GM23248 (cell line): ENCODE results near the gene SLC25A51. TPM values are rescaled to one million over a fixed set of nuclear protein-coding genes. Genes with fewer than 3 reads are reported as not detected.

ENCODE experiments used
- DNase-seq: peaks from one replicate; pipeline ENCODE4 v3.0.0-alpha.2; 2015
- H2AFZ ChIP-seq: fragments of 200-600 bp; sonication (generic); 2 replicates; pipeline ENCODE4 v1.6.1; 2016; ENCODE audit warnings: antibody characterized with exemption
- H3F3A ChIP-seq: fragments of 200-600 bp; sonication (generic); 2 replicates; pipeline ENCODE4 v1.6.1; 2016; ENCODE audit warnings: mild to moderate bottlenecking, antibody characterized with exemption, mixed run types; ENCODE audit not compliant: insufficient read depth
- H3K27ac ChIP-seq: fragments of 200-600 bp; sonication (generic); 2 replicates; pipeline ENCODE4 v1.5.1; 2016; ENCODE audit warnings: mild to moderate bottlenecking
- H3K27me3 ChIP-seq: fragments of 200-600 bp; sonication (generic); replicated peaks from 2 replicates; pipeline ENCODE4 v1.6.1; 2016; ENCODE audit warnings: mild to moderate bottlenecking; ENCODE audit not compliant: insufficient read depth
- H3K36me3 ChIP-seq: fragments of 200-600 bp; sonication (generic); 2 replicates; pipeline ENCODE4 v1.6.1; 2016; ENCODE audit warnings: low read depth, mild to moderate bottlenecking
- H3K4me1 ChIP-seq: fragments of 200-600 bp; sonication (generic); 2 replicates; pipeline ENCODE4 v1.6.1; 2016; ENCODE audit warnings: mild to moderate bottlenecking; ENCODE audit not compliant: insufficient read depth
- H3K4me2 ChIP-seq: fragments of 200-600 bp; sonication (generic); one replicate; pipeline ENCODE4 v1.6.1; 2016; ENCODE audit warnings: mild to moderate bottlenecking; ENCODE audit not compliant: unreplicated experiment
- H3K4me3 ChIP-seq: fragments of 200-600 bp; sonication (generic); 2 replicates; pipeline ENCODE4 v1.5.1; 2016; ENCODE audit warnings: mild to moderate bottlenecking
- H3K79me2 ChIP-seq: fragments of 200-600 bp; sonication (generic); 2 replicates; pipeline ENCODE4 v1.6.1; 2016; ENCODE audit warnings: mild to moderate bottlenecking; ENCODE audit not compliant: insufficient read depth
- H3K9ac ChIP-seq: fragments of 200-600 bp; sonication (generic); 2 replicates; pipeline ENCODE4 v1.6.1; 2016; ENCODE audit warnings: mild to moderate bottlenecking
- H3K9me2 ChIP-seq: fragments of 200-600 bp; sonication (generic); 2 replicates; pipeline ENCODE4 v1.6.1; 2016; ENCODE audit warnings: mixed run types, mild to moderate bottlenecking, moderate library complexity; ENCODE audit not compliant: insufficient read depth
- H3K9me3 ChIP-seq: fragments of 200-600 bp; sonication (generic); one replicate; pipeline ENCODE4 v1.6.1; 2017; ENCODE audit warnings: low read depth
- H4K20me1 ChIP-seq: fragments of 200-600 bp; sonication (generic); 2 replicates; pipeline ENCODE4 v1.6.0; 2016; ENCODE audit not compliant: insufficient read depth
- EZH2 ChIP-seq: fragments of 200-600 bp; sonication (generic); IDR thresholded peaks from 2 replicates; pipeline ENCODE4 v1.6.1; 2018; ENCODE audit warnings: antibody characterized with exemption, mild to moderate bottlenecking; ENCODE audit not compliant: insufficient read depth, poor library complexity, severe bottlenecking
- EZH2phosphoT487 ChIP-seq: fragments of 200-600 bp; sonication (generic); IDR thresholded peaks from 2 replicates; pipeline ENCODE4 v1.6.1; 2018; ENCODE audit warnings: antibody characterized with exemption, moderate library complexity, mild to moderate bottlenecking, low read depth; ENCODE audit not compliant: insufficient read depth
- WGBS, 2 experiments: methylation state at CpG; one replicate each; pipeline ENCODE4 v1.1.6; 2015 to 2017; ENCODE audit warnings: low lambda C conversion rate in 2 of 2, low coverage in 1 of 2; ENCODE audit errors: missing lambda C conversion rate in 2 of 2; 5-methylcytosine and 5-hydroxymethylcytosine counted together
- in situ Hi-C: fragments of 300-500 bp; cut with MboI; formaldehyde crosslinking; loops from 2 replicates; pipeline ENCODE4 v1.15.0; 2020
- polyA plus RNA-seq: library from polyadenylated mRNA; unstranded; fragments of >200 nt; fragmentation: Nextera tagmentation; extraction: Ambion mirVana; gene quantifications from 2 replicates; pipeline ENCODE4 v1.2.1, GENCODE V29; 2016
- total RNA-seq: library from RNA; depleted of rRNA; stranded (reverse); fragments of >200 nt; shearing (Covaris generic); gene quantifications from 2 replicates; pipeline ENCODE4 v1.2.3, GENCODE V29; 2014

SLC25A51 gene
- total and polyA plus RNA-seq, 2 experiments from 2014 or later: 16.0 to 56.6 TPM

DNA sequence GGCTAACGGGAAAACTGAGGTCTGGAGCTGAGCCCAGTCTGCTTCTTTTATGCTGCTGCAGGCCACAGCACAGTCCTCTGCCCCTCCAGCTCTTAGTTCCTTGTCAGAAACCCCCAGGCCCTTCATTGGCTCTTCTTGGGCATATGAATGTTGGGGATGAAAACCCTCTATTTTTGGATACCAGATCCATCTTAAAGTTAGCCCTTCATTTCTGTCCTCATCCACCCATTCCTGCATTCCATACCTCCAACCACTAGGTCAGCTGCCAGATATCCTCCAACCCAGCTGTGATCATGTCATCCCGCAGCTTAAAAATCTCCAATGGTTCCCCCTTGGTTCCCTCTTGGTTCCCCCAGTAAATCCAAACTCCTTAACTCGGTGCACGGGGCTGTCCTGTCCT lies 1.8 kb upstream of the SLC25A51 start:
- H2AFZ ChIP-seq: no peak overlapping the region
- H3K27ac ChIP-seq: no peak overlapping the region
- peaks cover 25% of the 10 kb centered on the region for H3K4me1 ChIP-seq
- H3K9me3 ChIP-seq: no peaks in the 10 kb centered on the region
- H3K9me2 ChIP-seq: no peaks in the 10 kb centered on the region
- no peak for DNase-seq
- no peaks in the 10 kb centered on the region for H3K27me3 ChIP-seq
- 100% methylated on average over 4 of the region's 4 CpGs for WGBS, 2 experiments
- H3K4me2 ChIP-seq: no peak overlapping the region
- peaks cover 27% of the 10 kb centered on the region for H3K79me2 ChIP-seq
- no peak overlapping the region for H3K9ac ChIP-seq
- no peaks in the 10 kb centered on the region for H3K36me3 ChIP-seq
- no peak overlapping the region for H3K4me3 ChIP-seq
- H3F3A ChIP-seq: 0 out of 2 replicates have a peak, but pooled peaks cover 8% of the 10 kb centered on the region
- in situ Hi-C loops: loop anchor here (10.0 kb wide), 2 partner anchors 259 to 439 kb away; no protein-coding TSS in a partner anchor
- TF ChIP-seq EZH2phosphoT487 (no peak), EZH2 (no peak)
- H4K20me1 ChIP-seq: no peaks in the 10 kb centered on the region

GRCh38 chr9:37905131-37905505 lies 1.2 kb upstream of the SLC25A51 start:
- in situ Hi-C loops: loop anchor here (10.0 kb wide), 2 partner anchors 260 to 440 kb away; no protein-coding TSS in a partner anchor
- Histone ChIP-seq H3K9ac (peak overlapping the region; percentile 86), H3K9me2 (no peaks in the 10 kb centered on the region), H3K4me2 (peak overlapping the region; percentile 94), H4K20me1 (no peaks in the 10 kb centered on the region), H3K4me3 (peak overlapping the region; percentile 86), H3K9me3 (no peaks in the 10 kb centered on the region), H3K27me3 (no peaks in the 10 kb centered on the region), H3K4me1 (peaks cover 25% of the 10 kb centered on the region), H3F3A (0 out of 2 replicates have a peak, but pooled peaks cover 8% of the 10 kb centered on the region), H2AFZ (peak overlapping the region; percentile 99), H3K79me2 (peaks cover 33% of the 10 kb centered on the region), H3K36me3 (no peaks in the 10 kb centered on the region), H3K27ac (peak overlapping the region; percentile 59; the same call in 1 of the 2 replicates)
- 61 to 62% methylated on average over 10 of the region's 10 CpGs for WGBS, 2 experiments
- TF ChIP-seq EZH2phosphoT487 (no peak), EZH2 (no peak)
- no peak for DNase-seq

DNA sequence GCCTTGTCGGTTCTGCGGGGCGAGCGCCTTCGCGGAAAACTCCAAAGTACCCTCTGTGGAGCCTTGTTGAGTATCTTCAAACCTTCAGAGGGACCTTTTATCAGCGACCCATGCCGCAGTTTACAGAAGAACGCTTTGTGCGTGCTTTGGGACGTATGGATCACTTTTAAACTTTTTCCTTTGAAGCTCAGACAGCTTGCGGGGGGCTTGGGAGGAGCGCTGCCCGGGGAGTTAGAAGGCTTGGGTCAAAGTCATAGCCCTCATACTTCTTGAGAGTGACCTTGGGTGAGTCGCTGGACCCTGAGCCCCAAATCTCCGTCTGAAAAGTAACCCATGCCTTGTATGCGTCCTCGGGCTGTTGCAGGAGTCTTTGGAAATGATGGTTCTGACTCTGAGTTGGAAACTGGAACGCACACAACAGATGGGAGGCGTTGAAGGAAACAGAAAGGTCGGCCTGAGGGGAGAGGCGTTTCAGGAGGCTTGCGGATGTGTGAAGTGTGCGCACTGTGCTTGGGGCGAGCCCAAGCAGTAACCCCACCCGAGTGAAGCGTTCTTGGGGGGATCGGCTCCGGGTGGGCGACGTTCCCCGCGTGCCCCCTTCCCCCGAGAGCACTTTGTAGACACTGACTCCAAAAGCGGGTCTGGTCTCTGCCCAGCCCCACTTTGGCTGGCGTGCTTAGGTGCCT lies 661 bp upstream of the SLC25A51 start:
- Histone ChIP-seq H3K9me3 (no peaks in the 10 kb centered on the region), H3K4me3 (peak overlapping the region; percentile 86), H3K4me2 (peak overlapping the region; percentile 94), H2AFZ (peak overlapping the region; percentile 99), H3K4me1 (peaks cover 25% of the 10 kb centered on the region), H3F3A (0 out of 2 replicates have a peak, but pooled peaks cover 8% of the 10 kb centered on the region), H3K27ac (peak overlapping the region; percentile 59), H3K27me3 (no peaks in the 10 kb centered on the region), H4K20me1 (no peaks in the 10 kb centered on the region), H3K9me2 (no peaks in the 10 kb centered on the region), H3K9ac (peak overlapping the region; percentile 86), H3K36me3 (no peaks in the 10 kb centered on the region), H3K79me2 (peaks cover 36% of the 10 kb centered on the region)
- WGBS, 2 experiments: 14 to 15% methylated on average over 34 to 36 of the region's 36 CpGs
- peak; percentile 72 for DNase-seq
- in situ Hi-C loops: loop anchor here (10.0 kb wide), 2 partner anchors 260 to 440 kb away; no protein-coding TSS in a partner anchor
- TF ChIP-seq EZH2: no peak
- TF ChIP-seq EZH2phosphoT487: no peak

DNA sequence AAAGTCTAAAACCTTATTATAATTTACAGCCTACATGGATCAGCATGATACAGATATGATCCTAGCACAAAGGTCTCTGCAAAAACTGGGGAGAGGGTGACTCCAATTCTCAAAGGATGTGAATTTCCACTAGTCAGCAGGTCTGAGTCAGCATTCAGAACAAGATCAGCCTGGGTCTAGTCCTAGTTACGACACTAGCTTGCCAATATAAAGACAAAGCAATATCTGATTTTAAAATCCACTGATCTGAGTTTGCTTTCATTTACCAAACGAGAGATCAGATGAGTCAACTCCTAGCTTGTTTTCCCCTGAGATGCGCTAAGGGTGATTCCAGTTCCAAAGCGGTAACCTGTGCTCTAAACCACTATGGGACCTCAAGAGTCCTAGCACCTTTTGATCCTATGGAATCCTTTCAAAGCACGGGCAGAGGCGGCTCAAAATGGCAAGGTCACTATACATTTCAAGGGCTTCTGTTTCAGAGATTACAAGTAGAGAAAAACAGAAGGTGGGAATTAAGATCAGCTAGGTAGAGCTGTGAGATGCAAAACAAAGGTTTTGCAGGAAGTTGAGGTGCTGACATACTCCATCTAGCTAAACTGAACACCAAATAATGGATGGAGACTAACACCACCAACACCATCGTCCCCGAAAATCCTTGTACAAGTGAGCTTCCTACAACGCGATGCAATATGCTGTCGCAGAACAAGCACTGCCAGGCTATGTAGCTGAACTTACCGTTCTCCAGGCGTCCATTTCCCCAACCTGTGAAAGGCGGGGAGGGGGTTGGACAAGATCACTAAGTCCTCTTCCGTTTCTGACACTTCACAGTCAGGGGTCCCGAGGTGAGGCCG lies 906 bp downstream of the SLC25A51 start:
- H3K79me2 ChIP-seq: peaks cover 45% of the 10 kb centered on the region
- no peaks in the 10 kb centered on the region for H3K27me3 ChIP-seq
- H3K4me3 ChIP-seq: peak overlapping the region; percentile 86
- peak overlapping the region; percentile 94 for H3K4me2 ChIP-seq
- H3K9me3 ChIP-seq: no peaks in the 10 kb centered on the region
- WGBS, 2 experiments: 2 to 3% methylated on average over 17 of the region's 17 CpGs
- H3K9me2 ChIP-seq: no peaks in the 10 kb centered on the region
- peak overlapping the region; percentile 86 for H3K9ac ChIP-seq
- H3F3A ChIP-seq: peaks cover 15% of the 10 kb centered on the region; the same call in 1 of the 2 replicates
- TF ChIP-seq EZH2phosphoT487 (no peak), EZH2 (no peak)
- peaks cover 26% of the 10 kb centered on the region for H3K4me1 ChIP-seq
- no peaks in the 10 kb centered on the region for H4K20me1 ChIP-seq
- in situ Hi-C loops: loop anchor here (10.0 kb wide), 2 partner anchors 262 to 442 kb away; no protein-coding TSS in a partner anchor
- H3K27ac ChIP-seq: peak overlapping the region; percentile 59
- peak; percentile 76 for DNase-seq
- peak overlapping the region; percentile 99 for H2AFZ ChIP-seq
- H3K36me3 ChIP-seq: no peaks in the 10 kb centered on the region; the same call in 1 of the 2 replicates
